Suprapubic skin (tissue), 3 donors: ENCODE measurements around the gene XPOT.

Experiments
- CTCF ChIP-seq, 2 donors: fragments of 200-600 bp in 1 of 2; fragments of 450-650 bp in 1 of 2; sonication (generic) in 1 of 2; IDR thresholded peaks; one replicate each; pipeline ENCODE4 v1.5.1; 2016 to 2019; ENCODE audit warnings: antibody characterized with exemption in 2 of 2, mild to moderate bottlenecking in 1 of 2, moderate library complexity in 1 of 2
- POLR2A ChIP-seq, 2 donors: fragments of 450-650 bp; IDR thresholded peaks; one replicate each; pipeline ENCODE4 v1.6.1; 2017; ENCODE audit warnings: antibody characterized with exemption in 2 of 2, mild to moderate bottlenecking in 2 of 2, moderate library complexity in 2 of 2

- TF ChIP-seq CTCF (IDR thresholded peaks at IDR 0.05) (no peak), POLR2A (IDR thresholded peaks at IDR 0.05) (no peak)
These were observed 23.8 kb downstream of the XPOT start for GRCh38 chr12:64427988-64428387.
